ENCODE measurements around the gene PIK3R1. TPM values are rescaled to one million over a fixed set of nuclear protein-coding genes. Genes with fewer than 3 reads are reported as not detected.

The PIK3R1 gene
- total and polyA plus RNA-seq, 8 donors, result 4.2 to 31.5 (median 18.8) TPM

GRCh38 chr5:68267066-68267465, 51.5 kb downstream of the PIK3R1 start:
- DNase-seq, result no peak
- no peaks in the 10 kb centered on the region for H3K36me3 ChIP-seq
- peak overlapping the region in 2 of 4 donors; percentile 20 to 26 for H3K27ac ChIP-seq
- no peak for TF ChIP-seq CTCF (IDR thresholded peaks at IDR 0.05)
- no peaks in the 10 kb centered on the region for H3K9me3 ChIP-seq
- WGBS, 2 donors, result 42 to 44% methylated on average over 4 of the region's 4 CpGs
- H3K27me3 ChIP-seq, result no peaks in the 10 kb centered on the region
- no peak for ATAC-seq
- intact Hi-C loops (cut with DNase I), result no loop called here
- peaks cover 18 to 52% (median 45%) of the 10 kb centered on the region in 3 donors for H3K4me1 ChIP-seq
- FAIRE-seq, result no peak
- no peak overlapping the region for H3K4me3 ChIP-seq

- H3K27me3 ChIP-seq, result no peaks in the 10 kb centered on the region
- intact Hi-C loops (cut with DNase I), result no loop called here
- TF ChIP-seq CTCF (IDR thresholded peaks at IDR 0.05), result no peak
- H3K27ac ChIP-seq, result peak overlapping the region in 2 of 4 donors; percentile 20 to 40
- ATAC-seq, result no peak
- 35 to 47% methylated on average over 3 of the region's 3 CpGs for WGBS, 2 donors
- H3K4me1 ChIP-seq, result peaks cover 18 to 50% (median 42%) of the 10 kb centered on the region in 3 donors
- peak; percentile 43 for FAIRE-seq
- no peaks in the 10 kb centered on the region for H3K9me3 ChIP-seq
- DNase-seq, result no peak
- H3K36me3 ChIP-seq, result no peaks in the 10 kb centered on the region
- no peak overlapping the region for H3K4me3 ChIP-seq
Measured at GRCh38 chr5:68268101-68268851, 52.7 kb downstream of the PIK3R1 start.

- ATAC-seq, result no peak
- FAIRE-seq, result no peak
- no peak for TF ChIP-seq CTCF (IDR thresholded peaks at IDR 0.05)
- WGBS, 2 donors, result 87 to 89% methylated on average over 5 of the region's 5 CpGs
- Histone ChIP-seq H3K27me3 (no peaks in the 10 kb centered on the region), H3K36me3 (no peaks in the 10 kb centered on the region), H3K9me3 (no peaks in the 10 kb centered on the region), H3K27ac (peak overlapping the region in 2 of 4 donors; percentile 20 to 40), H3K4me3 (no peak overlapping the region), H3K4me1 (peaks cover 18 to 45% (median 37%) of the 10 kb centered on the region in 3 donors)
- DNase-seq, result no peak
- intact Hi-C loops (cut with DNase I), result no loop called here
Measured at GRCh38 chr5:68268852-68269130, 53.2 kb downstream of the PIK3R1 start.

- Histone ChIP-seq H3K9me3 (no peaks in the 10 kb centered on the region), H3K36me3 (no peaks in the 10 kb centered on the region), H3K27me3 (no peaks in the 10 kb centered on the region), H3K4me1 (peaks cover 13 to 36% (median 27%) of the 10 kb centered on the region in 3 donors), H3K27ac (no peak overlapping the region), H3K4me3 (no peak overlapping the region)
- no peak for TF ChIP-seq CTCF (IDR thresholded peaks at IDR 0.05)
- no peak for DNase-seq
- intact Hi-C loops (cut with DNase I), result no loop called here
- 92 to 94% methylated on average over 2 of the region's 2 CpGs for WGBS, 2 donors
- FAIRE-seq, result no peak
- no peak for ATAC-seq
Measured at GRCh38 chr5:68269820-68270219, 54.3 kb downstream of the PIK3R1 start.

GRCh38 chr5:68270399-68270975, 54.9 kb downstream of the PIK3R1 start:
- Histone ChIP-seq H3K36me3 (no peaks in the 10 kb centered on the region), H3K4me1 (peaks cover 11 to 36% (median 25%) of the 10 kb centered on the region in 3 donors), H3K27ac (no peak overlapping the region), H3K9me3 (no peaks in the 10 kb centered on the region), H3K27me3 (no peaks in the 10 kb centered on the region), H3K4me3 (no peak overlapping the region)
- TF ChIP-seq CTCF (IDR thresholded peaks at IDR 0.05), result no peak
- DNase-seq (no peak), FAIRE-seq (no peak), ATAC-seq (no peak)
- intact Hi-C loops (cut with DNase I), result no loop called here

Measured in pancreas (tissue), 10 donors.